ENCODE measurements around the gene SDK1.

Gene SDK1

DNA sequence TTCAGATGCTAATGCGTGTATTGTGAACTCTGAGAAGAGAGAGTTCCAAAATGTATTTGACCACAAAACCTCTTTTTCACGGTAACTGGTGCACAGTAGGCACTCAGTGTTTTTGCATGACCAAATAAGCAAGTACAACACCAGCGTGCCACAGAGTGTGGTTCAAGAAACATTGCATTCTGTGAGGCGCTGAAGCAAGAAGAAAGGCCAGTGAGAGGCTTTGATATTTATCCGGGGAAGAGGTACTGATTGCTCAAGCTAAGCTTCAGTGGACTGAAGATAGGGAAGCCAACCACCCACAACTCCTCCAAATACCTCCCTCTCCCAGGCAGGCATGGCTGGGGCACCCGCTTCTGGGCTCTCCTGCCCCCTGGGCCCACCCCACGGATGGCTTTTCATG lies 611.2 kb downstream of the SDK1 start:
- TF ChIP-seq, protein P1, sequence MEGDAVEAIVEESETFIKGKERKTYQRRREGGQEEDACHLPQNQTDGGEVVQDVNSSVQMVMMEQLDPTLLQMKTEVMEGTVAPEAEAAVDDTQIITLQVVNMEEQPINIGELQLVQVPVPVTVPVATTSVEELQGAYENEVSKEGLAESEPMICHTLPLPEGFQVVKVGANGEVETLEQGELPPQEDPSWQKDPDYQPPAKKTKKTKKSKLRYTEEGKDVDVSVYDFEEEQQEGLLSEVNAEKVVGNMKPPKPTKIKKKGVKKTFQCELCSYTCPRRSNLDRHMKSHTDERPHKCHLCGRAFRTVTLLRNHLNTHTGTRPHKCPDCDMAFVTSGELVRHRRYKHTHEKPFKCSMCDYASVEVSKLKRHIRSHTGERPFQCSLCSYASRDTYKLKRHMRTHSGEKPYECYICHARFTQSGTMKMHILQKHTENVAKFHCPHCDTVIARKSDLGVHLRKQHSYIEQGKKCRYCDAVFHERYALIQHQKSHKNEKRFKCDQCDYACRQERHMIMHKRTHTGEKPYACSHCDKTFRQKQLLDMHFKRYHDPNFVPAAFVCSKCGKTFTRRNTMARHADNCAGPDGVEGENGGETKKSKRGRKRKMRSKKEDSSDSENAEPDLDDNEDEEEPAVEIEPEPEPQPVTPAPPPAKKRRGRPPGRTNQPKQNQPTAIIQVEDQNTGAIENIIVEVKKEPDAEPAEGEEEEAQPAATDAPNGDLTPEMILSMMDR (IDR thresholded peaks at IDR 0.05; ENCODE audit: poor library complexity, severe bottlenecking): no peak
- ATAC-seq (ENCODE audit: low read depth) (no peak), DNase-seq (ENCODE audit: low spot score) (no peak)
- H3K36me3 ChIP-seq (ENCODE audit: low read depth): no peaks in the 10 kb centered on the region
- H3K27me3 ChIP-seq (ENCODE audit: insufficient read depth, poor library complexity, severe bottlenecking): no peaks in the 10 kb centered on the region
- H3K4me1 ChIP-seq (ENCODE audit: insufficient read depth, poor library complexity, severe bottlenecking): peaks cover 14% of the 10 kb centered on the region
- H3K4me3 ChIP-seq (ENCODE audit: severe bottlenecking): no peak overlapping the region
- peak overlapping the region; percentile 38 for H3K27ac ChIP-seq (ENCODE audit: poor library complexity, severe bottlenecking)
- no peaks in the 10 kb centered on the region for H3K9me3 ChIP-seq (ENCODE audit: severe bottlenecking)

- no peak overlapping the region for H3K27ac ChIP-seq (ENCODE audit: poor library complexity, severe bottlenecking)
- TF ChIP-seq, protein P1 (IDR thresholded peaks at IDR 0.05; ENCODE audit: poor library complexity, severe bottlenecking): no peak
- H3K36me3 ChIP-seq (ENCODE audit: low read depth): no peaks in the 10 kb centered on the region
- no peaks in the 10 kb centered on the region for H3K27me3 ChIP-seq (ENCODE audit: insufficient read depth, poor library complexity, severe bottlenecking)
- no peak overlapping the region for H3K4me3 ChIP-seq (ENCODE audit: severe bottlenecking)
- ATAC-seq (ENCODE audit: low read depth) (no peak), DNase-seq (ENCODE audit: low spot score) (no peak)
- peaks cover 14% of the 10 kb centered on the region for H3K4me1 ChIP-seq (ENCODE audit: insufficient read depth, poor library complexity, severe bottlenecking)
- no peaks in the 10 kb centered on the region for H3K9me3 ChIP-seq (ENCODE audit: severe bottlenecking)
Observed at GRCh38 chr7:3914051-3914775, 613.2 kb downstream of the SDK1 start.

DNA sequence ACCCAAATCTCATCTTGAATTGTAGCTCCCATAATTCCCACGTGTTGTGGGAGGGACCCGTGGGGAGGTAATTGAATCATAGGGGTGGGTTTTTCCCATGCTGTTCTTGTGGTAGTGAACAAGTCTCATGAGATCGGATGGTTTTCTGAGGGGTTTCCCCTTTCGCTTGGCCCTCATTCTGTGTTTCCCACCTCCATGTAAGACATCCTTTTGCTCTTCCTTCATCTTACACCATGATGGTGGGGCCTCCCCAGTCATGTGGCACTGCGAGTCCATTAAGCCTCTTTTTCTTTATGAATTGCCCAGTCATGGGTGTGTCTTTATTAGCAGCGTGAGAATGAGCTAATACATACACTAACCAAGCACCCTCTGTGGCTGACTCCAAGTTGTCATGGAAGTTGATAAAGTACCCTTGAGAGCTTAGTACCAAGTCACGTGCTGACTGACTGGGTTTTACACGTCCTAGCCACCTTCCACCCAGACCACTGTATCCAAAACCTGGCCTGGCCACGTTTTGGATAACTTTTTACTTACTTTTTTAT lies 614.4 kb downstream of the SDK1 start:
- no peak overlapping the region for H3K4me3 ChIP-seq (ENCODE audit: severe bottlenecking)
- H3K36me3 ChIP-seq (ENCODE audit: low read depth): no peaks in the 10 kb centered on the region
- peaks cover 14% of the 10 kb centered on the region for H3K4me1 ChIP-seq (ENCODE audit: insufficient read depth, poor library complexity, severe bottlenecking)
- H3K27me3 ChIP-seq (ENCODE audit: insufficient read depth, poor library complexity, severe bottlenecking): no peaks in the 10 kb centered on the region
- H3K27ac ChIP-seq (ENCODE audit: poor library complexity, severe bottlenecking): no peak overlapping the region
- TF ChIP-seq, protein P1 (IDR thresholded peaks at IDR 0.05; ENCODE audit: poor library complexity, severe bottlenecking): no peak
- DNase-seq (ENCODE audit: low spot score) (no peak), ATAC-seq (ENCODE audit: low read depth) (no peak)
- H3K9me3 ChIP-seq (ENCODE audit: severe bottlenecking): no peaks in the 10 kb centered on the region

DNA sequence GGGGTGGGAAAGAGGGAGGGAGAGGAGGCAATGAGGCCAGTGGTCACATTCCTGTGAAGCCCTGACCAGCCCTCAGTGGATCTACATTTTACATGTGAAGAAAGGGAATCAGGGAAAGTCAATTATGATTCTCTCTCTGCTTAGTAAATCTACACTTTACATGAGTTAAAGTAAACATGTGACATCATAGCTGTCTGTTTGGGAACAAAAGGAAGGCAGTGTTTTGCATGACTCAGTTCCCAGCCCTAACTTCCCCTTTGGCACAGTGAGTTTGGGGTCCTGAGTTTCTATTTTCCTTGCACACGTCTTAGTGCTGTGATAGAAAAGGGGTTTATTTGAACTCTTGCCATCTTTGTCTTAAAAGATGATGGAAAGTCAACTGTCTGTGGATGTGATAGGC lies 615.1 kb downstream of the SDK1 start:
- no peak overlapping the region for H3K27ac ChIP-seq (ENCODE audit: poor library complexity, severe bottlenecking)
- H3K4me1 ChIP-seq (ENCODE audit: insufficient read depth, poor library complexity, severe bottlenecking): peaks cover 14% of the 10 kb centered on the region
- H3K9me3 ChIP-seq (ENCODE audit: severe bottlenecking): no peaks in the 10 kb centered on the region
- TF ChIP-seq, protein P1 (IDR thresholded peaks at IDR 0.05; ENCODE audit: poor library complexity, severe bottlenecking): no peak
- DNase-seq (ENCODE audit: low spot score) (no peak), ATAC-seq (ENCODE audit: low read depth) (peak; percentile 44; the same call in 2 of the 3 replicates)
- H3K4me3 ChIP-seq (ENCODE audit: severe bottlenecking): no peak overlapping the region
- no peaks in the 10 kb centered on the region for H3K36me3 ChIP-seq (ENCODE audit: low read depth)
- no peaks in the 10 kb centered on the region for H3K27me3 ChIP-seq (ENCODE audit: insufficient read depth, poor library complexity, severe bottlenecking)

DNA sequence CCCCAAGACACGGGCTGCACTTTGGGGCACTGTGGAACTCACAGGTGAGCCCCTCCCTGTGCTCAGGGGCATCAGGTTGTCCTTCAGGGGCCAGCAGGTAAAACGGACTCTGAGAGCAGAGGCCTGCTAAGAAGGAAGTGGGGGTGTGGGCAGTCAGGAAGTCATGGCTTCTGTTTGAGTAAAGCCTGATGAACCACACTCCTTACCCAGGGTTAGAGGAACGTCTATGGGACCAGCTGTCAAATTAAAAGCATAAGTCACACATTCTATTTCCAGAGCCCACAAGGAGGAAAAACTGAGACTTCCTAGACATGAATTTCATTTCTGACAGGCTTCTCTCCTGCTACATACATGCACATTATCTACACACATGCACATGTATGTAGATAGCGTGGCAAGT lies 616.4 kb downstream of the SDK1 start:
- ATAC-seq (ENCODE audit: low read depth): no peak
- H3K27me3 ChIP-seq (ENCODE audit: insufficient read depth, poor library complexity, severe bottlenecking): no peaks in the 10 kb centered on the region
- TF ChIP-seq, protein P1 (IDR thresholded peaks at IDR 0.05; ENCODE audit: poor library complexity, severe bottlenecking): no peak

More for the DNA sequence above, 616.4 kb downstream of the SDK1 start:
- Histone ChIP-seq H3K27ac (ENCODE audit: poor library complexity, severe bottlenecking) (no peak overlapping the region), H3K4me3 (ENCODE audit: severe bottlenecking) (no peak overlapping the region), H3K4me1 (ENCODE audit: insufficient read depth, poor library complexity, severe bottlenecking) (peaks cover 9% of the 10 kb centered on the region), H3K36me3 (ENCODE audit: low read depth) (no peaks in the 10 kb centered on the region), H3K9me3 (ENCODE audit: severe bottlenecking) (no peaks in the 10 kb centered on the region)
- no peak for DNase-seq (ENCODE audit: low spot score)

Data from RWPE2 (cell line).